Raji (cell line): ENCODE measurements around the gene EFNB2.

Source experiments
- POLR2A ChIP-seq: IDR thresholded peaks from 2 replicates; pipeline ENCODE4 v1.6.1; 2011; ENCODE audit warnings: low read depth, low read length, control low read depth; ENCODE audit not compliant: insufficient read depth

Gene EFNB2

GRCh38 chr13:106440866-106441265 is 94.6 kb downstream of the EFNB2 start:
- TF ChIP-seq POLR2A, result no peak
